Measurements from ENCODE around the gene LHFPL3.

GRCh38 chr7:104883718-104884452, 555.5 kb downstream of the LHFPL3 start:
- TF ChIP-seq SP1 (CRISPR knock-in tag; IDR thresholded peaks at IDR 0.05), result 0 out of 2 replicates have a peak, but pooled peaks have one; percentile 51
- peak in 1 of 2 experiments; percentile 87 for TF ChIP-seq NCOA2 (IDR thresholded peaks at IDR 0.05; ENCODE audit: partially characterized antibody in 2 of 2)
- peak; percentile 86 for TF ChIP-seq EGR1 (conservative IDR thresholded peaks at IDR 0.05)
- no peak for TF ChIP-seq YBX1 (IDR thresholded peaks at IDR 0.05)
- peak; percentile 83 for TF ChIP-seq CTCFL (IDR thresholded peaks at IDR 0.05; ENCODE audit: borderline replicate concordance, insufficient read depth, low read depth, low read length, poor library complexity, severe bottlenecking)
- no peak; the same call in 1 of the 2 replicates for TF ChIP-seq ZNF431 (CRISPR knock-in tag; IDR thresholded peaks at IDR 0.05)
- peak in 1 of 2 experiments; percentile 43; a peak in 1 of 4 replicates for TF ChIP-seq SRF (CRISPR knock-in tag; IDR thresholded peaks at IDR 0.05)

Measured in K562 (cell line).